HG02678 (cell line): ENCODE results near the gene ATP6AP1.
A peak's percentile ranks its signal among the peaks of the same experiment; 100 is the strongest.

ENCODE experiments used
- ATAC-seq: cut with Tn5 transposase; IDR thresholded peaks from one replicate; pipeline ENCODE4 v1.9.1; 2021; ENCODE audit warnings: mild to moderate bottlenecking, moderate library complexity; ENCODE audit not compliant: unreplicated experiment

The ATP6AP1 gene

DNA sequence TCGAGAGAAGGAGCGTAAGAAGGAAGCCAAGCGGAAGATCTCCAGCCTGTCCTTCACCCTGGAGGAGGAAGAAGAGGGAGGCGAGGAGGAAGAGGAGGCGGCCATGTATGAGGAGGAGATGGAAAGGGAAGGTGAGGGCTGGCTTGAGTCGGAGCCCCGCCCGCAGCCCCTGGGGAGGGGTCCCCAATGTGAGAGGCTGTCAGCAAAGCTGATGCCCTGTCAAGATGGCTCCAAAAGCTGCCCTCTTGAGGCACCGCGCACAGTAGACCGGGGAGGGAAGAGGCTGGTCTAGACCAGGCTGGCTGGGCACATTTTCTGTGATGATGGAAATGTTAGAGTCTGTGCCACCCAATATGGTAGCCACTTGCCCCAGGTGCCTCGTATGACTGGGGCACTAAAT is 18.0 kb downstream of the ATP6AP1 start:
- ATAC-seq = no peak

DNA sequence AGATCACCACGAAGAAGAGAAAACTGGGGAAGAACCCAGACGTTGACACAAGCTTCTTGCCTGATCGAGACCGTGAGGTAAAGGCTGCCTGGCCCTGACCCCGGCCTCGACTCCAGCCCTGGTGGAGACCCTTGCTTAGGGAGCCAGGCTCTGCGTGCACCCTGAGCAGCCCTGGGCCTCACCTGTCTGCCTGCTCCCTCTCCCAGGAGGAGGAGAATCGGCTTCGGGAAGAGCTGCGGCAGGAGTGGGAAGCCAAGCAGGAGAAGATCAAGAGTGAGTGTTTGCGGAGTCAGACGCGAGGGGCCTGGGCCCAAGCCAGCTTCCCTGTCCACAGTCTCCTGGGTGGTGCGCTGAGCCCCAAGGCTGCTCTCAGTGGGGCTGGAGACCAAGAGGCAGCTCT is 20.0 kb downstream of the ATP6AP1 start:
- no peak for ATAC-seq

DNA sequence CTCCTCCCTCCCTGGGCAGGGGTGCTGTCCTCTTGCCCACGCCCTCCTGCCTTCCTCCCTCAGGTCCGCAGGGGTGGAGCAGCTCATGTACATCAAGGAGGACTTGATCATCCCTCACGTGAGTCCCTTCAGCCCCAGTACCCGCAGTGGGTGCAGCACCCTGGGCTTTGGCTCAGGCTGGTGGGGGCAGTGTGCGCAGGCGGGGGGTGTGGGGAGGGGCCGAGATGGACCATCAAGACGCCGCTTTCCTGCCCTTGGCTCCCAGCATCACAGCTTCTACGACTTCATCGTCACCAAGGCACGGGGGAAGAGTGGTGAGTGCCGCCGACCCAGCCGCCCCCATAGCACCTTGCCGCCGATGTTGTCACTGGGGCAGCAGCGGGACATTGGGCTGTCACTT is 21.1 kb downstream of the ATP6AP1 start:
- ATAC-seq = no peak

DNA sequence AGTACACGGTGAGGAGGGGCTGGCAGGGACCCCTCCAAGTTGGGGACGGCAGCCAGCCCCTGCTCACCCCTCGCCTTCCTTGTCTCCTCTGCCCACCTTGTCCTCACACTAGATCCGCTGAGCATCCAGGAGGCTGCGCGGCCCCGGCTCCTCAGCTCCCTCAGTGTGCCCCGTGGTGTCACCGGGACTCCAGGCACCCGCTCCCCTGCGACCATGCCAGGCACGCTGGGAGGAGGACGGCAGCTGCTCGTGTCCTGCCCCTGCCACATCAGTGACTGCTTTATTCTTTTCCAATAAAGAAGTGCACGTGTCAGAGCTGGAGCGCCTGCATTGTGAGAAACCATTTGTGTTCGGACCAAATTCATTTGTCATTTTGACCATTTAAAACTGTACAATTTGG is 21.8 kb downstream of the ATP6AP1 start:
- ATAC-seq = no peak

DNA sequence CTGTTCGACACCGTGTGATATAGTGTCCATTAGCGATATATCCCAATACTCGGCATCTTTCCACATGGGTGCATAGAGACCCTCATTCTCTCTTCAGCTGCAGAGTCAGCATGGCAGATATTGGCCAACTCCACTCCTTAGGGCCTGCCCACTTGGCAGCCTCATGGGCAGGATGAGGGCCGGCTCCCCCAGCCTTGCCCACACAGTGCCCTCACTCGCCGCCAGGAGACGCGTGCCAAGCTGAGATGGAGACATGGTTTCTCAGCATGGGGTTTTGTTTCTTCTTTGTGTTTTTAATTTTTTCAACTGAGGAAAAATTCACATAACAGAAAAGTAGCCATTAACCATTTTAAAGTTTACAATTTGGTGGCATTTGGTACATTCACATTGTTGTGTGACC is 24.3 kb downstream of the ATP6AP1 start:
- ATAC-seq = no peak

DNA sequence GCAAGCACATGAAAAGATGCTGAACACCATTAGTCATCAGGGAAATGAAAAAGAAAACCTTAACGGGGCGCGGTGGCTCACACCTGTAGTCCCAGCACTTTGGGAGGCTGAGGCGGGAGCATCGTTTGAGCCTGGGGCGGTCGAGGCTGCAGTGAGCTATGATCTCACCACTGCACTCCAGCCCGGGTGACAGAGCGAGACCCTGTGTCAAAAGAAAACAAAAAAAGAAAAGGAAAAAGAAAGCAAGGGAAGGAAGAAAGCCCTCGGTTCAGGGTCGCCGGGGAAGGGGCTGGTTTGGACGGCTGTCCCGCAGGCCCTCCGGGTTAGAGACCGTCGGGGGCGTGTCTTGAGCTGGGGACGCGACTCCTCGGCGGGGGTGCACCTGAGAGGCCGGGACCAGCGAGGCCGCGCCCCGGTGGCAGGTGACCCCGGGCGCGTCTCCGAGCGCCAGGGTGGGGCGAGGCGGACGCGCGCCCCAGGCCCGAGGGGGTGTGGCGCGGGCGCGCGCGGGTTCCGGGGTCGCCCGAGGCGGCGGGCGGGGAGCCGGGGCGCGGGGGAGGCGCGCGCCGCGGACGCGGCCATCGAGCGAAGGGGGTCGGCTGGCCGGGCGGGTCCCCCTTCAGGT is 29.1 kb downstream of the ATP6AP1 start:
- ATAC-seq = peak; percentile 73

DNA sequence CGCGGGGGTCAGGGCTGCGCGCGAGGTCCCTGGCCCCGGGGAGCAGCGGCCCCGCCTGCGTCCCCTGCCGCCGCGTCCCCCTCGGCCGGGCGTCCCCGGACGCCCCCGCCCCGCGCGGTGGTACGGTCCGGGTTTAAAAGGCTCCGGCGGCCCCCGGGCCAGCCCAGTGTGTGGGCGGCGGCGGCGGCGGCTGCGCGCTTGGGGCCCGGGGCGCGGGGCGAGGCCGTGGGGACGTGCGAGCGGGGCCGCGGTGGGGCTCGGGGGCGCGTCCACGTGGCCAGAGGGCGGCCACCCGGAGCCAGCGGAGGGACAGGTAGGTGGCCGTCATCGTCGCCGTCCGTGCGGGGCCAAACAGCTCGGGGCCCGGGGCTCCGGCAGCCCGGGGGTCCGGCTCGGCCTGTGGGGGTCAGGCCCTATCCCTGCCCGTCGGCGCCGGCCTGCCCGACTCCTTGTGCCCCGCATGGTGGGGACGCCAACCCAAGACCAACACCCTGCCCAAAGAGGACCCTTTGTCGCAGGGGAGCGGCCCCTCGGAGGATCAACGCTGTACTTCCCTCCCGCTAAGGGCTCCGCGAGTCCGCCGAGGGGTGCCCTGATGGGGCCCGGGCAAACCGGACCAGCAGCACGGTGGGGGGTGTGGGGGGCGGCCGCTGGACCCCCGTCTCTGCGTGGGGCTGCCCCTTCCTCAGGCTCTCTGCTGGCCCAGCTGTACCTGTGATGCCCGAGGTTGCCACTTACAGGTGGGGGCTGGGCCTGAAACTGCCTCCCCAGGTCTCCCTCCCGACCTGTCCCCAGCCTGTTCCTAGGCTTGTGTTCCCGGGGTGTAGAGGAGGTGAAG is 29.9 kb downstream of the ATP6AP1 start, which contains the start of gene PLXNA3:
Gene PLXNA3, plus strand, starts transcription at position 166 of the 838 bp plus-strand sequence. CDS start 1,903 bp downstream, outside the sequence.
- peak; percentile 66 for ATAC-seq

DNA sequence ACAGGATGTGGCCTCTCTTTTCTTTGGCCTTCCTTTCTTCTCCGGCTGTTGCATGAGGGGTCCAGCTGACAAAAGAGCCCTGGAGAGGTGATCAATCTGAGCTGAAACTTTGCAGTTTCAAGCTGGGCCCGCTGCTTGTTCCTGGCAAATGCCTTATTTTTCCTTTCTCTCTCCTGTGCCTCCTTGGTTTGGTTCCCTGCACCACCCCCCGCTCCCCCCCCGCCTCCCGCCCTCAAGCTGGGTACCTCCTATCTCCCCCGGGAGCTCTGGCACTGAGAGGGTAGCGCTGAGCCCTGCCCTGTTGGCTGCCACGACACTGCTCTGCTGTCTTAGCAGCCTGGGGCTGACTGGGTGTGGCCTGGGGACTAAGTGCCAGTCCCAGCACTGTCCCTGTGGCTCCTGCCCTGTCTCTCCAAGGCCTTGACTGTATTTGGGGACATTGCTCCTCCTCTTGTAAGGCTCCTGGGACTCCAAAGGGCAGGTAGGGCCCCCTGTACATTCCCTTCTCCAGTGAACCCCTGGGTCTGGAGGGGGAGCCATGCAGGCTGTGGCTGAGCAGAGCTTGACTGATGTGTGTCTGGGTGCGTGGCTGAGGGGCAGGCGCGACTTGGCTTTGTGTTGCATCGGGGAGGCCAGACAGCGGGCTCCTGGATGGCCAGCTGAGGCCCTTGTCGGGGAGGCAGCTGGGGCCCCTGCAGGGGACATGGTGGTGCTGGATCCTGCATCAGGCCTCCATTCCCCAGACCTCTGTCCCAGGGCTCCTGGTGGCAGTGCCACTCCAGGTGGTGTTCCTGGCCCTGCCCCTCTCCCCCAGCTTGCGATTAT is 30.7 kb downstream of the ATP6AP1 start:
- ATAC-seq = no peak

DNA sequence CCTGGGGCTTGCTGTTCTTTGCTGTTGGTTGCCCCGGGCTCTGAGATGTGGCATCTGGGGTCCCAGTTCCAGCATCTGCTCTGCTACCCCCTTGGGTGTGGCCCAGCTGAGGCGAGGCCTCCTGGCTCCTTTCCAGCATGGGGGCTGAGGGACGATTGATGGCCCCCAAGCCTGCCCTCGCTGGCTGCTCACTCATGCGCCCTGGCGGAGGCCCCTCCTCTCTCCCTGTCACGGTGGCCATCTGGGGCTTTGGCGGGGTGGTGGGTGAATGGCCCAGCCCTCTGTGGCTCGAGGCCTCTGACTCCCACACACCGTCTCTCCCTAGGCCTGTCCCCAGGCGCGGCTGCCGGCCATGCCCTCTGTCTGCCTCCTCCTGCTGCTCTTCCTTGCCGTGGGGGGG is 31.4 kb downstream of the ATP6AP1 start:
- ATAC-seq = no peak

DNA sequence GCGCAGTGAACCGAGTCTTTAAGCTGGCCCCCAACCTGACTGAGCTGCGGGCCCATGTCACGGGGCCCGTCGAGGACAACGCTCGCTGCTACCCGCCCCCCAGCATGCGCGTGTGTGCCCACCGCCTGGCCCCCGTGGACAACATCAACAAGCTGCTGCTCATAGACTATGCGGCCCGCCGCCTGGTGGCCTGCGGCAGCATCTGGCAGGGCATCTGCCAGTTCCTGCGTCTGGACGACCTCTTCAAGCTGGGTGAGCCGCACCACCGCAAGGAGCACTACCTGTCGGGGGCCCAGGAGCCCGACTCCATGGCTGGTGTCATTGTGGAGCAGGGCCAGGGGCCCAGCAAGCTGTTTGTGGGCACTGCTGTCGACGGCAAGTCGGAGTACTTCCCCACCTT is 31.8 kb downstream of the ATP6AP1 start:
- no peak for ATAC-seq

DNA sequence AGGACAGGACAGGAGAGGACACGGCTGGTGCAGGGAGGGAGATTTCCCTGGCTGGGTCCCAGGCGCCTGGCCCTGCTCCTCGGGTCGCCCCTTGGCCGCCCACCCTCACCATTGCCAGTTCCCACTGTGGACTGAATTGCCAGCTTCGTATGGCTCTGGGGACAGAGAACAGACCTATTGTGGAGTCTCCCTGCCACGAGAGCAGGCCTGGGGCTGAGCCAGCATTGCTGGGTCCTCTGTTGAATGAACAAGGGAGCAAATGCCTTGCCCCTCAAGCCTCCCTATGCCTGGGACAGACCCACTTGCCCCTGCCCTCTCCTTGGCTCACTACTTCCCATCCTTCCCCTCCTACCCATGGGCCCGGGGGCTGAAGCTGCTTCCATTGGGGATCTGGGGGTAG is 33.9 kb downstream of the ATP6AP1 start:
- no peak for ATAC-seq

DNA sequence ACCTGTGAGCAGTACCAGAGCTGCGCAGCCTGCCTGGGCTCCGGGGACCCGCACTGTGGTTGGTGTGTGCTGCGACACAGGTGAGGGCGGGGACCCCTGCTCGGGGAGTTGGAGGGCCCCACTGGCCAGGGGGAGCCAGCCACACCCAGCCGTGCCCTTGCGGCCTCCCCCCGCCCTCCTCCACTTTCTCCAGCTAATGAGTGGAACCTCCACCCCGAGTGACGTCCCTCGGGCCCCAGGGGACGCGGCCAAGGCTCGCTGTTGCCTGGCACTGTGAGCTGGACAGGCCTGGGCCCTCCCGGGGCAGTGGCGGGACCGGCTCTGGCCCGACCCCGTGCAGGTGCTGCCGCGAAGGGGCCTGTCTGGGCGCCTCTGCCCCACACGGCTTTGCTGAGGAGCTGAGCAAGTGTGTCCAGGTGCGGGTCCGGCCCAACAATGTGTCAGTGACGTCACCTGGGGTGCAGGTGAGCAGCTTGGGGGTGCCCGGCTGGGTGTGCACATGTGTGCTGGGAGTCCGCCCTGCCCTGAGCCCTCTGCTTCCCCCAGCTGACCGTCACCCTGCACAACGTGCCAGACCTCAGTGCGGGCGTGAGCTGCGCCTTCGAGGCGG is 35.2 kb downstream of the ATP6AP1 start:
- ATAC-seq = no peak

DNA sequence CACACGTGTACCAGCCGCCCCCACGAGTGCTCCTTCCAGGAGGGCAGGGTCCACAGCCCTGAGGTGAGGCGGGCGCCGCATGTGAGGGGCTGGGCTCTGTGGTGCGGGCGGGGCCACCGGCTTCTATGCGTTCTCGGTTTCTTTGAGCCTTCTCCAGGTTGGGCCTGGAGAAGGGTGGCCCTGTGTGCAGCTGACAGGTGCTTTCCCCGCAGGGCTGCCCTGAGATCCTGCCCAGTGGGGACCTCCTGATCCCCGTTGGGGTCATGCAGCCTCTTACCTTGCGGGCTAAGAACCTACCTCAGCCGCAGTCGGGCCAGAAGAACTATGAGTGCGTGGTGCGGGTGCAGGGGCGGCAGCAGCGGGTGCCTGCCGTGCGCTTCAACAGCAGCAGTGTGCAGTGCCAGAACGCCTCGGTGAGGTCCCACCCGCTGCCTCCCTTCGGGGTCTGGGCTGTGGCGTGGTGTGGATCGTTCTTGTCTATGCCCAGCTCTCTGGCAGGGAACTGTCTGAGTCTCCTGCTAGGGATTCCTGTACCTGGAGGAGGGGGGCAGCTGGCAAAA is 36.4 kb downstream of the ATP6AP1 start:
- no peak for ATAC-seq

DNA sequence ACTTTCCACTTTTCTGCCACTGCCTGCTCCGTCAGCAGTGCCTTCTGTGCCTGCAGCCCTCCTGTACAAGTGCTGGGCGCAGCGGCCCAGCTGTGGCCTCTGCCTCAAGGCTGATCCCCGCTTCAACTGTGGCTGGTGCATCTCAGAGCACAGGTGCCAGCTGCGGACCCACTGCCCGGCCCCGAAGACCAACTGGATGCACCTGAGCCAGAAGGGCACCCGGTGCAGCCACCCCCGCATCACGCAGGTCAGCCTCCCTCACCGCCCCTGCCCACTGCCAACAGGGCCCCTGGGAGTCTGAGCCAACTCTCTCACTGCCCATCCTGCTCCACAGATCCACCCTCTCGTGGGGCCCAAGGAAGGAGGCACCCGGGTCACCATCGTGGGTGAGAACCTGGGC is 37.1 kb downstream of the ATP6AP1 start:
- ATAC-seq = no peak

DNA sequence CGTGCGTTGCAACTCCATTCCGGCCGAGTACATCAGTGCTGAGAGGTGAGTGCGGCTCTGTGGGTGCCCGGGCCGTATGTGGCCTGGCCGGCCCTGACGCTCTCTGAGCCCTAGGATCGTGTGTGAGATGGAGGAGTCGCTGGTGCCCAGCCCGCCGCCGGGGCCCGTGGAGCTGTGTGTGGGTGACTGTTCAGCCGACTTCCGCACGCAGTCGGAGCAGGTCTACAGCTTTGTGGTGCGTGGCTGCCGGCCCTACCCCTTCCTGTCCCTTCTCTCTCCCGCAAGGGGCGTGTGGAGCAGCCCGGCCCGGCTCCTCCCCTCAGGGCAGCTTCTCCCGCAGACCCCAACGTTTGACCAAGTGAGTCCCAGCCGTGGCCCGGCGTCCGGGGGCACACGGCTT is 37.6 kb downstream of the ATP6AP1 start:
- no peak for ATAC-seq

DNA sequence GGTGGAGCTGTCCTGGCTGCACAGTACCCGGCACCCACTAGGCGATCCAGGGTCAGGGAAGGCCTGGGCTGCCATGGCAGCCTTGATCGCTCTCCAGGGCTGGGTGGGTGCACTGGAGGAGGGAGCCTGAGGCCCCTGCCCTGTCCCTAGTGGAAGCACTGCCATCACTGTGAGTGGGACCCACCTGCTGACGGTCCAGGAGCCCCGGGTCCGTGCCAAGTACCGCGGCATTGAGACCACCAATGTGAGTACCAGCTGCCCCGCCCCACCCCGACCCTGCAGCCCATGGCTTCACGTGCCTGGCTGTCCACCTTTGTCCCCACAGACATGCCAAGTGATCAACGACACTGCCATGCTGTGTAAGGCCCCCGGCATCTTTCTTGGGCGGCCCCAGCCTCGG is 38.4 kb downstream of the ATP6AP1 start:
- ATAC-seq = no peak

DNA sequence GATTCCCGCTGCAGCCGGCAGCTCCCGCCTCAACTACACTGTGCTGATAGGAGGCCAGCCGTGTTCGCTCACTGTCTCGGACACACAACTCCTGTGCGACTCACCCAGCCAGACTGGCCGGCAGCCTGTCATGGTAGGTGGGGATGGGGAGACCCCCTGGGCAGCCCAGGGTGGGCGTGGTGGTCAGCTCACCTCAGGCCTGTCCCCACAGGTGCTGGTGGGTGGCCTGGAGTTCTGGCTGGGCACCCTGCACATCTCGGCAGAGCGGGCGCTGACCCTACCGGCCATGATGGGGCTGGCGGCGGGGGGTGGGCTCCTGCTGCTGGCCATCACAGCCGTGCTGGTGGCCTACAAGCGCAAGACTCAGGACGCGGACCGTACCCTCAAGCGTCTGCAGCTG is 39.1 kb downstream of the ATP6AP1 start:
- no peak for ATAC-seq

DNA sequence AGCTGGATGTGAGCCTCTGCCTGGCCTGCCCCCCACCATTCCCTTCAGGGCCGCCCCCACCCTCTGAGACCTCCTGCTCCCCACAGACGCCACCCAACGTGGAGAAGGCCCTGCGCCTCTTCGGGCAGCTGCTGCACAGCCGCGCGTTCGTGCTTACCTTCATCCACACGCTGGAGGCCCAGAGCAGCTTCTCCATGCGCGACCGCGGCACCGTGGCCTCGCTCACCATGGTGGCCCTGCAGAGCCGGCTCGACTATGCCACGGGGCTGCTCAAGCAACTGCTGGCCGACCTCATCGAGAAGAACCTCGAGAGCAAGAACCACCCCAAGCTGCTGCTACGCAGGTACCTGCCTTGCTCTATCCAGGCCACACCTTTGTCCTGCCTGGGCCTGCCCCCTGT is 39.7 kb downstream of the ATP6AP1 start:
- no peak for ATAC-seq

DNA sequence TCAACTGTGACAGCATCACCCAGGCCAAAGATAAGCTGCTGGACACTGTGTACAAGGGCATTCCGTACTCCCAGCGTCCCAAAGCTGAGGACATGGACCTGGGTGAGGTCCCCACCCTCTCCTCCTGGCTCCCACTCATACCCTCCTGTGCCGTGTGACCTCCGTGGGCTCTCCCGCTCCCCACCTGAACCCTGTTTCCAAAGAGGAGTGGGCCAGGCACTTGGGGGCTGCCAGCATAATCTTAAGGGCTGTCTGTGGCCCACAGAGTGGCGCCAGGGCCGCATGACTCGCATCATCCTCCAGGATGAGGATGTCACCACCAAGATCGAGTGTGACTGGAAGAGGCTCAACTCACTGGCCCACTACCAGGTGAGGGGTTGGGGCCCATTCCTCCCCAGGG is 40.6 kb downstream of the ATP6AP1 start:
- no peak for ATAC-seq

DNA sequence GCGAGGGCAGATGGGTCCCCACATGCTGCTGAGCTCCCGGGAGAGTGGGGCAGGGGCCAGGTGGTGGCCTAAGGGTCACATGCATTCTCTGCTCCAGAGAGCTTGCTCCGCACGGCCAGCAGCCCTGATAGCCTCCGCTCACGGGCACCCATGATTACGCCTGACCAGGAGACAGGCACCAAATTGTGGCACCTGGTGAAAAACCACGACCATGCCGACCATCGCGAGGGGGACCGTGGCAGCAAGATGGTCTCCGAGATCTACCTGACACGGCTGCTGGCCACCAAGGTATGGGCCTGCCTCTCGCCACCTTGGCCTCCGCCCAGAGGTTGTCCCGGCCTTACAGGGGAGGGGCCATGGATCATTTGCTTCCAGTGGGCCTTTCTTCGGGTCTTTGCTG is 41.4 kb downstream of the ATP6AP1 start:
- no peak for ATAC-seq

DNA sequence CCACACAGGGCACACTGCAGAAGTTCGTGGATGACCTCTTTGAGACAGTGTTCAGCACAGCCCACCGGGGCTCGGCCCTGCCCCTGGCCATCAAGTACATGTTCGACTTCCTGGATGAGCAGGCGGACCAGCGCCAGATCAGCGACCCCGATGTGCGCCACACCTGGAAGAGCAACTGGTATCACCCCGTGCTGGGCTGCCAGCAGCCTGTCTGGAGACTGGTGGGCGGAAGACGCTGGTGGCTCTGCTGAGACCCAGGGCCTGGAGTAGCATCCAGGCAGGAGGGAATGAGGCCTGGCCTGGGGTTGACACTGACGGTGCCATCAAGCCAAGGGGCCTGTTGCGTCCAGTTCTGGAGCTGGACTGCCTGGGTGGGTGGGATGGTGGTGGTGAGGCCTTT is 42.0 kb downstream of the ATP6AP1 start:
- no peak for ATAC-seq
